H1 (cell line): ENCODE data around the gene ADGRD2. TPM values are rescaled to one million over a fixed set of nuclear protein-coding genes. Genes with fewer than 3 reads are reported as not detected.
A peak's percentile ranks its signal among the peaks of the same experiment; 100 is the strongest.

Source experiments
- CTCF ChIA-PET: fragments of 300-600 bp; sonication (Branson Sonifier 250); formaldehyde crosslinking; loops from one replicate; lab custom pipeline; 2021; ENCODE audit not compliant: partially characterized antibody; lab: Charles Lee
- POLR2A ChIA-PET: fragments of 300-600 bp; sonication (Branson Sonifier 250); formaldehyde crosslinking; loops from one replicate; lab custom pipeline; 2021; ENCODE audit warnings: inconsistent platforms; ENCODE audit not compliant: partially characterized antibody; lab: Charles Lee
- DNase-seq, 2 experiments: peaks; one replicate each; pipeline versions ENCODE4 v3.0.0 to v3.0.0-alpha.2; 2010 to 2022; ENCODE audit warnings: low spot score in 2 of 2, low read depth in 1 of 2, mixed read lengths in 1 of 2
- FAIRE-seq: peaks from 2 replicates; lab custom pipeline; 2011; peaks lifted over from hg19 to GRCh38; lab: Jason Lieb, UNC
- H2AFZ ChIP-seq: 2 replicates; pipeline ENCODE4 v1.8.1; 2012; ENCODE audit warnings: low read length, inconsistent platforms
- H2AK5ac ChIP-seq: 2 replicates; pipeline ENCODE4 v1.6.1; 2013; ENCODE audit warnings: low read depth, low read length
- H2BK120ac ChIP-seq: replicated peaks from 2 replicates; pipeline ENCODE3; 2013; ENCODE audit warnings: low read depth, low read length, inconsistent platforms
- H2BK12ac ChIP-seq: 2 replicates; pipeline ENCODE4 v1.6.1; 2013; ENCODE audit warnings: low read depth, low read length
- H2BK15ac ChIP-seq: 2 replicates; pipeline ENCODE4 v1.6.1; 2013; ENCODE audit warnings: low read length
- H2BK20ac ChIP-seq: 2 replicates; pipeline ENCODE4 v1.6.1; 2013; ENCODE audit warnings: low read length
- H2BK5ac ChIP-seq: 2 replicates; pipeline ENCODE4 v1.6.1; 2013; ENCODE audit warnings: low read depth, low read length
- H3K14ac ChIP-seq: 2 replicates; pipeline ENCODE4 v1.6.1; 2013; ENCODE audit warnings: inconsistent platforms; ENCODE audit not compliant: insufficient read length
- H3K18ac ChIP-seq: 2 replicates; pipeline ENCODE4 v1.6.1; 2013; ENCODE audit warnings: low read length; ENCODE audit errors: extremely low read depth
- H3K23ac ChIP-seq: 2 replicates; pipeline ENCODE4 v1.6.1; 2013; ENCODE audit warnings: inconsistent platforms; ENCODE audit not compliant: insufficient read length
- H3K23me2 ChIP-seq: 2 replicates; pipeline ENCODE4 v1.6.1; 2013; ENCODE audit warnings: low read depth, low read length
- H3K27ac ChIP-seq: 2 replicates; pipeline ENCODE4 v1.6.1; 2011; ENCODE audit warnings: low read depth, low read length, inconsistent platforms
- H3K27me3 ChIP-seq, 4 experiments: replicated peaks in 1 of 4; 1 replicate in 1 of 4; 2 replicates in 3 of 4; pipeline versions ENCODE4 v1.6.1 to v1.8.1; 2011 to 2013; ENCODE audit warnings: low read length in 3 of 4, mild to moderate bottlenecking in 3 of 4, inconsistent platforms in 2 of 4, mixed read lengths in 2 of 4, moderate library complexity in 1 of 4; ENCODE audit not compliant: control insufficient read depth in 3 of 4, insufficient read depth in 3 of 4; ENCODE audit errors: extremely low read depth in 1 of 4
- H3K36me3 ChIP-seq, 4 experiments: 2 replicates each; pipeline versions ENCODE4 v1.6.1 to v1.8.1; 2011 to 2013; ENCODE audit warnings: mild to moderate bottlenecking in 4 of 4, low read length in 3 of 4, moderate library complexity in 2 of 4, control low read depth in 1 of 4, inconsistent platforms in 1 of 4; ENCODE audit not compliant: insufficient read depth in 4 of 4, control insufficient read depth in 2 of 4
- H3K4ac ChIP-seq: replicated peaks from 2 replicates; pipeline ENCODE3; 2013; ENCODE audit warnings: low read length, low read depth, mixed read lengths, inconsistent platforms; ENCODE audit not compliant: insufficient read length
- H3K4me1 ChIP-seq, 4 experiments: replicated peaks in 1 of 4; 1 replicate in 1 of 4; 2 replicates in 3 of 4; pipeline versions ENCODE4 v1.6.1 to v1.8.1; 2011 to 2013; ENCODE audit warnings: low read length in 3 of 4, inconsistent platforms in 2 of 4, mixed read lengths in 1 of 4; ENCODE audit not compliant: insufficient read depth in 4 of 4, control insufficient read depth in 3 of 4
- H3K4me2 ChIP-seq, 2 experiments: 2 replicates each; pipeline versions ENCODE4 v1.6.1 to v1.8.1; 2011 to 2013; ENCODE audit warnings: low read depth in 2 of 2, low read length in 2 of 2, control low read depth in 1 of 2, inconsistent platforms in 1 of 2, mild to moderate bottlenecking in 1 of 2; ENCODE audit not compliant: insufficient read depth in 1 of 2
- H3K4me3 ChIP-seq, 4 experiments: fragments of 200-600, 300-600 bp in 1 of 4; sonication (generic), shearing (Covaris generic), sonication (Bioruptor Twin) in 1 of 4; 2 replicates each; pipeline versions ENCODE4 v1.5.1 to v1.8.1; 2011 to 2016; ENCODE audit warnings: low read length in 4 of 4, low read depth in 3 of 4, control low read depth in 2 of 4, inconsistent platforms in 2 of 4, mild to moderate bottlenecking in 2 of 4, mixed read lengths in 1 of 4, moderate library complexity in 1 of 4; ENCODE audit not compliant: insufficient read depth in 2 of 4; ENCODE audit errors: extremely low read depth in 1 of 4
- H3K56ac ChIP-seq: replicated peaks from 2 replicates; pipeline ENCODE3; 2013; ENCODE audit warnings: low read depth, mild to moderate bottlenecking, mixed read lengths, low read length, inconsistent platforms; ENCODE audit not compliant: insufficient read length
- H3K79me1 ChIP-seq: 2 replicates; pipeline ENCODE4 v1.6.1; 2013; ENCODE audit warnings: low read depth, low read length, control low read depth
- H3K79me2 ChIP-seq, 2 experiments: 2 replicates each; pipeline versions ENCODE4 v1.6.1 to v1.8.1; 2012 to 2013; ENCODE audit warnings: low read length in 2 of 2, mild to moderate bottlenecking in 2 of 2, inconsistent platforms in 1 of 2; ENCODE audit not compliant: insufficient read depth in 2 of 2, control insufficient read depth in 1 of 2
- H3K9ac ChIP-seq, 4 experiments: replicated peaks in 1 of 4; 1 replicate in 1 of 4; 2 replicates in 3 of 4; pipeline versions ENCODE4 v1.6.1 to v1.8.1; 2011 to 2013; ENCODE audit warnings: low read depth in 3 of 4, low read length in 3 of 4, control low read depth in 2 of 4, mild to moderate bottlenecking in 2 of 4, moderate library complexity in 2 of 4, inconsistent platforms in 1 of 4; ENCODE audit errors: extremely low read depth in 1 of 4
- H3K9me3 ChIP-seq, 2 experiments: 2 replicates each; pipeline versions ENCODE4 v1.6.1 to v1.8.1; 2012 to 2013; ENCODE audit warnings: mild to moderate bottlenecking in 2 of 2, moderate library complexity in 2 of 2, control low read depth in 1 of 2, inconsistent platforms in 1 of 2, low read depth in 1 of 2, low read length in 1 of 2, mixed read lengths in 1 of 2; ENCODE audit not compliant: insufficient read depth in 2 of 2
- H4K20me1 ChIP-seq, 2 experiments: replicated peaks in 1 of 2; 2 replicates each; pipeline versions ENCODE3 to v1.8.1; 2011 to 2013; ENCODE audit warnings: inconsistent platforms in 2 of 2, low read length in 2 of 2, mild to moderate bottlenecking in 1 of 2; ENCODE audit not compliant: insufficient read depth in 2 of 2, control insufficient read depth in 1 of 2
- H4K5ac ChIP-seq: 2 replicates; pipeline ENCODE4 v1.6.1; 2013; ENCODE audit warnings: low read length, low read depth, mixed read lengths, inconsistent platforms; ENCODE audit not compliant: insufficient read length
- H4K8ac ChIP-seq: 2 replicates; pipeline ENCODE4 v1.8.0; 2013; ENCODE audit warnings: mild to moderate bottlenecking, moderate library complexity, low read length, inconsistent platforms; ENCODE audit not compliant: insufficient read depth; ENCODE audit errors: extremely low read depth
- H4K91ac ChIP-seq: replicated peaks from 2 replicates; pipeline ENCODE3; 2013; ENCODE audit warnings: low read length, mixed read lengths, inconsistent platforms; ENCODE audit not compliant: insufficient read length
- RFX5 ChIP-seq: IDR thresholded peaks from 2 replicates; pipeline ENCODE4 v1.6.1; 2011; ENCODE audit warnings: low read depth, low read length, improper control_type of control experiment, borderline replicate concordance
- whole genome bisulfite sequencing, 2 experiments: shearing (Covaris generic) in 1 of 2; methylation state at CpG; one replicate each; pipeline versions ENCODE4 v1.1.6 to v1.1.7; 2013 to 2015; ENCODE audit warnings: low lambda C conversion rate in 2 of 2, mixed read lengths in 2 of 2, inconsistent platforms in 1 of 2, low coverage in 1 of 2, missing lambda C conversion rate in 1 of 2; ENCODE audit not compliant: insufficient replicate concordance in 2 of 2, insufficient coverage in 1 of 2, insufficient read length in 1 of 2; ENCODE audit errors: extremely low coverage in 1 of 2, missing lambda C conversion rate in 1 of 2; 5-methylcytosine and 5-hydroxymethylcytosine counted together
- polyA plus RNA-seq, 7 experiments: library from polyadenylated mRNA; depleted of rRNA in 3 of 7; stranded (reverse) in 5 of 7; unstranded in 2 of 7; fragments of >200 nt in 5 of 7; fragments of 200-250 nt in 2 of 7; gene quantifications; 1 replicate in 5 of 7; 2 replicates in 1 of 7; 4 replicates in 1 of 7; pipeline versions ENCODE4 v1.2.1 to v1.2.3, GENCODE V29; 2011 to 2013; ENCODE audit warnings: missing spikeins in 2 of 7, mixed read lengths in 2 of 7
- total RNA-seq: library from RNA; stranded (reverse); fragmentation: NEBNext Ultra II Directional; extraction: Animal tissue kit (Norgen Biotek cat#: 25700); gene quantifications from 2 replicates; pipeline ENCODE4 v1.2.1, GENCODE V29; 2021

Gene ADGRD2
- total and polyA plus RNA-seq, 2 of the 8 experiments (the other 6 are each of a cell fraction or from before 2014, with no cell fraction given), result 0.41 to 1.4 TPM

DNA sequence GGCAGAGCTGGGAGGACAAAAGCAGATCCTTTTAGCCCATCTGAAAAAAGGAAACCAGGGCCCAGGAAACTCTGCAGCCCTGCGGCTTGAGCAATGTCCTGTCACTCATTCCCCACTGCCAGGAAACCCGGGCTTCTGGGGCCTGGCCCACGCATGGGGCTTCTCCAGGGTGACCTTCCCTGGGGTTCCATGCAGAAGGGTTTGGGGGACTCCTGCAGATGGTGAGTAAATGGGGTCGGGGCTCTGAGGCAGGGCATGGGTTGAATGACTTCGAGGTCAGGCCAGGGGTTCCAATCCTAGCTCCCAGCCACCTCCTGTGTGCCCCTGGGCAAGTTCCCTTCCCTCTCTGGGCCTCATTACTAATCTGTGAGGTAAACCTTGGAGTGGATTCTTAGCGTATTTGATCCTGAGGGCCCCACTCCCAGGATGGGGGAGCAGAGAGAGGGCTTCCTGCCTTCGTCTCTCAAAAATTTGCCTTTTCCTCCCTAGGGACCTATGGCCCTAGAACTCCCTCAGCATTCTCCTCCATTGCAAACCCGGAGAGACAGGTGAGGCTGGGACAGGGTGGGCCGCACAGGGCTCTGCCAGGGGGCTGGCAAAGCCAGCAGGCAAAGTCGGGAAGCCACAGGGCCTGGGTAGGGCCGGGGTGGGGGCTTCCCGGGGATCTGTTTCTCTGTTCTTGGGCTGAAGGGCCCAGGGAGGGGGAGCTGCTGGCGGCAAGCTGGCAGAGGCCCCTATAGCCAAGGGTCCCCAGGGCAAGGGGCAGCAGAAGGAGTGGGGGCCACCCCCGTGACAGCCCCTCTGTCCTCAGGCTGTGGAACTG is 25.8 kb downstream of the ADGRD2 start:
- Histone ChIP-seq H3K4me1 (peaks cover 4 to 32% (median 24%) of the 10 kb centered on the region in 4 experiments), H3K79me1 (no peaks in the 10 kb centered on the region), H3K56ac (no peak overlapping the region), H4K91ac (no peak overlapping the region), H3K4ac (peak overlapping the region; percentile 39), H2BK15ac (no peak overlapping the region; the same call in 1 of the 2 replicates), H4K8ac (peak overlapping the region; percentile 51), H3K23ac (no peak overlapping the region), H3K27me3 (peaks cover 8 to 37% (median 33%) of the 10 kb centered on the region in 4 experiments), H4K5ac (no peak overlapping the region), H3K9me3 (no peaks in the 10 kb centered on the region), H3K36me3 (no peaks in the 10 kb centered on the region), H2BK12ac (0 out of 2 replicates have a peak overlapping the region, but pooled peaks have one; percentile 80), H3K79me2 (no peaks in the 10 kb centered on the region), H2AFZ (no peak overlapping the region), H2BK20ac (no peak overlapping the region), H4K20me1 (no peaks in the 10 kb centered on the region), H3K27ac (no peak overlapping the region), H3K4me3 (no peak overlapping the region), H3K14ac (no peak overlapping the region), H3K4me2 (no peak overlapping the region), H3K9ac (no peak overlapping the region), H2AK5ac (no peak overlapping the region), H2BK120ac (no peak overlapping the region), H3K18ac (no peak overlapping the region), H3K23me2 (peaks cover 6% of the 10 kb centered on the region; the same call in 1 of the 2 replicates), H2BK5ac (no peak overlapping the region)
- FAIRE-seq (no peak), DNase-seq (no peak)
- ChIA-PET CTCF (interaction anchor here (0.8 to 7.0 kb wide), 8 partner anchors 11 to 141 kb away, joined by 3 to 43 read pairs (median 4); no protein-coding TSS in a partner anchor), POLR2A (no interaction called here)
- 81% methylated on average over 14 of the region's 14 CpGs; no CpG with 5 or more reads in 1 of the 2 experiments for WGBS, 2 experiments
- TF ChIP-seq RFX5, result no peak
